IMR-90 (cell line): ENCODE measurements around the gene ZNF526.

Experiments used
- CEBPB ChIP-seq: IDR thresholded peaks from 2 replicates; pipeline ENCODE4 v1.6.1; 2012; ENCODE audit warnings: low read depth, low read length, improper control_type of control experiment
- CTCF ChIP-seq: conservative IDR thresholded peaks from 2 replicates; pipeline ENCODE4 v1.5.1; 2012; ENCODE audit warnings: mild to moderate bottlenecking, low read depth, low read length, improper control_type of control experiment
- FOS ChIP-seq: fragments of 150-350 bp; IDR thresholded peaks from 2 replicates; pipeline ENCODE4 v1.6.1; 2016; ENCODE audit warnings: low read depth, low read length
- NFE2L2 ChIP-seq: fragments of 150-350 bp; IDR thresholded peaks from 2 replicates; pipeline ENCODE4 v1.6.1; 2016; ENCODE audit warnings: low read depth, mild to moderate bottlenecking, low read length
- POLR2A ChIP-seq: IDR thresholded peaks from 2 replicates; pipeline ENCODE4 v1.6.1; 2012; ENCODE audit warnings: mild to moderate bottlenecking, low read depth, low read length
- RCOR1 ChIP-seq: IDR thresholded peaks from 2 replicates; pipeline ENCODE4 v1.6.1; 2012; ENCODE audit warnings: mild to moderate bottlenecking, low read length, improper control_type of control experiment; ENCODE audit not compliant: insufficient replicate concordance
- USF2 ChIP-seq: fragments of 150-350 bp; IDR thresholded peaks from 2 replicates; pipeline ENCODE4 v1.6.1; 2017; ENCODE audit warnings: mild to moderate bottlenecking, antibody characterized with exemption, low read length, low read depth

- TF ChIP-seq USF2 (peak; percentile 42; the same call in 1 of the 2 replicates), RCOR1 (no peak), CTCF (no peak), POLR2A (no peak), FOS (no peak), CEBPB (no peak), NFE2L2 (no peak)
These were observed 33.4 kb downstream of the ZNF526 start for GRCh38 chr19:42253245-42254088.
